HG02610 (cell line): Measurements from ENCODE around the gene ADRA2C.

Experiments
- ATAC-seq: cut with Tn5 transposase; IDR thresholded peaks from one replicate; pipeline ENCODE4 v1.9.1; 2021; ENCODE audit warnings: mild to moderate bottlenecking, moderate library complexity; ENCODE audit not compliant: unreplicated experiment

ADRA2C gene

GRCh38 chr4:3766036-3766784 is at the start of gene ADRA2C:
Gene ADRA2C (plus strand): TSS chr4:3766385. CDS start chr4:3766607, 222 bp downstream.
- ATAC-seq, result no peak

GRCh38 chr4:3716631-3717235 is 49.5 kb upstream of the ADRA2C start:
- no peak for ATAC-seq

DNA sequence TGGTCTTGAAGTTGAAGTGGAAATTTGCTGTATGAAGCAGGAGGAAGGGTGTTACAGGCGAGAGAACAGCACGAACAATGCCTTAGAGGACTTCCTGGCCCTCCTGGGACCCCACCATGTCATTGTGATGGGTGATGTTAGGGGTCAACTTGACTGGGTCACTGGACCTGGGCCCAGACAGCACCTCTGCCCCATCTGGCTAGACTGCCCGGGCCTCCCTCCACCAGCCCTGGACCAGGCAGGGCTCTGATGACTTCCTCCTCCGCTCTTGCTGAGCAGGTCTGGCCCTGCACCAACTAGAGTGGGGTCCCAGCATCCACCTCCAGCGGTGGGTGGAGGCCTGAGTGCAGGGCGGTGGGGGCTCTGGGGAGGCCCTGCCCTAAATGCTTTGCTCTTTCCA is 48.9 kb upstream of the ADRA2C start:
- ATAC-seq, result no peak

- ATAC-seq, result no peak
Measured at GRCh38 chr4:3718462-3718861, 47.7 kb upstream of the ADRA2C start.

GRCh38 chr4:3719191-3719590 is 47.0 kb upstream of the ADRA2C start:
- no peak for ATAC-seq

DNA sequence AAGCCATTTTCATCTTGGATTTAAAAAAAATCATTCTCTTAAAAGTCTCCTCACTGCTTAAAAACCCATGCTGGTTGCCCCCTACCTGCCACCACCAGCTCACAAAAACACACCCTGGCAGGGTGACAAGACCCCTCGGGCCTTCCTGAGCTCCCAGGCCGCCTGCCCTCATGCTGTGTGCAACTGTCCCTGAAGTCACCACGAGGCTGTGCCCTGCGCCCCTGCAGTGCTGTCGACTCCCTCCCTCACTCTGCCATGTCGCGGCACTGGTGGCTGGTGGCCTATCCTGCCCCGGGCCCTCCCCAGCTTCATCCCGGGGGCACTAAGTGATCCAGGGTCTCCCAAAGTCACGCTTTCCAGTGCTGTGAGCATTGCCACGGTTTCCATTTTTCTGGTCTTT is 46.3 kb upstream of the ADRA2C start:
- ATAC-seq, result no peak

DNA sequence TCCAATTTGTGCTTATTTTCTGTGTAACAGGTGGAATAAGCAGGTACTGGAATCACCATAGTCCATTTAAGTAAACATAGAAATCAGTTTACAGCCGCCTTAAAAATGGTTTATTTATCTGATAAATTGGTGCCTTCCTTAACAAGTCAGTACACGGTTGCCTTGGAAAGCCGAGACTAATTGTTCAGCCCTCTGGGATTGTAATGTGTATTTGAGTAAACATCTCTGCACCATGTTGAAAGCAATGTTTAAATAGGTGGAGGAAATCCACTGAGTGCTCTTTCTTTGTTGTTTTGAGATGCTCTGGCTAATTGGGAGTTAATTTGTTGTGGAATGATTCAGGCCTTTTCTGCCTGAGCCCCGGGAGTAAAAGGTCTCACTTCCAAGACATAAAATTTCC is 45.7 kb upstream of the ADRA2C start:
- no peak for ATAC-seq

DNA sequence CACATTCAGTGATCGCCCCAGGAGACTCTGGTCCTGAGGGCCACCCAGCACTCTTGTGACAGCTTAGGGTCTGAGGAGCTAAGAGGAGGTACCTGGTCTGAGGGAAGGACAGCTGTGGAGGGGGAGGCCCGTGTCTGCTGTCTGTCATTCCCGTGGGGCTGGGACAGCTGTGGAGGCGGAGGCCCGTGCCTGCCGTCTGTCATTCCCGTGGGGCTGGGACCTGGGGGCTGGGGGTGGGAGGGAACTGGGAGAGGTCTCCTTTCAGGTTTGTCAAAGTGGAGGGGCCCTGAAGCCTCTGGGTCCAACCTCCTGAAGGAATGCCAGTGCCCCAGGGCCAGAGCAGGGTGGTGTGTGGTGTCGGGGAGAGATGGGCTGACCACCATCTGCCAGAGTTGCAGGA is 45.0 kb upstream of the ADRA2C start:
- no peak for ATAC-seq

- no peak for ATAC-seq
Measured at GRCh38 chr4:3721627-3722026, 44.6 kb upstream of the ADRA2C start.

- ATAC-seq, result no peak
Measured at GRCh38 chr4:3722446-3723231, 43.5 kb upstream of the ADRA2C start.

DNA sequence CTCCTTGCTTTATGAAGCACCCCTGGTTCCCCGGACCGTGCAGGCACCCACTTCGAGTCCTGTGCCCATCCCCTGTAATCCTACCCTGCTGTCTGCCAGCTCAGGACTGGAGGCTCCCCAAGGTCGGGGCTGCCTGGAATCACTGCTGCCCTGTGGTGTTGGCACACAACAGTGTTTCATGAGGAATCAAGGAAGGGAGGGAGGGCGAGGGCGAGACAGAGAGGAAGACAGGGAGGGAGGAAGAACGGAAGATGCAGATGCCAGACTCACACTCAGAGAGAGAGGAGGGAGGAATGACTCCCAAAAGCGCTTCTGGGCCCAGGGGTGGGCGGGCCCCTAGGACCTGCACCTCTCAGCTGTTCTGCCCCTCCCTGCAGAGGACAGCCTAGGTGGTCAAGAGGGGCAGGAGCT is 42.9 kb upstream of the ADRA2C start:
- no peak for ATAC-seq

- no peak for ATAC-seq
Measured at GRCh38 chr4:3724319-3725231, 41.6 kb upstream of the ADRA2C start.

GRCh38 chr4:3725936-3726870 is 40.0 kb upstream of the ADRA2C start:
- no peak for ATAC-seq

GRCh38 chr4:3727847-3728469 is 38.2 kb upstream of the ADRA2C start:
- no peak for ATAC-seq

- ATAC-seq, result no peak
Measured at GRCh38 chr4:3729188-3729881, 36.9 kb upstream of the ADRA2C start.

DNA sequence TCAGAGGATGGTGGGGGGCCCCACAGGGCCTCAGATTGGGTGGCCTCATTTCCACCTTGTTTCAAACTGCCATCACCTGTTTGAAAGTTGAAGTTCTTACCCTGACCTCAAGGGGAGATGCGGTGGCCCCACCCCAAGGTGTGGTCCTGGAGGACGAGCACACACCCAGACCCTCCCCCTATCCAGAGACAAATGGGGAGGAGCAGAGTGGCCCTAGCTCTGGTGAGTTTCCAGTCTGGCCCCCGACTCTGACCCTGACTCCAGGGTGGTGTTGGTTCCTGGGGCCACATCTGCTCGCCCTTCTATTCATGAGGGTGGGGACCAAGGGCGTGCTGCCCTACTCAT is 36.3 kb upstream of the ADRA2C start:
- ATAC-seq, result no peak

GRCh38 chr4:3730422-3731190 is 35.6 kb upstream of the ADRA2C start:
- no peak for ATAC-seq
